GM21825 (cell line): ENCODE results near the gene NDE1.

Source experiments
- ATAC-seq: cut with Tn5 transposase; IDR thresholded peaks from one replicate; pipeline ENCODE4 v1.9.1; 2021; ENCODE audit warnings: mild to moderate bottlenecking, moderate library complexity; ENCODE audit not compliant: unreplicated experiment

Gene NDE1

GRCh38 chr16:15729152-15729551 lies 79.1 kb downstream of the NDE1 start:
- no peak for ATAC-seq

GRCh38 chr16:15732416-15732815 lies 82.4 kb downstream of the NDE1 start:
- no peak for ATAC-seq

- ATAC-seq, result no peak
These were observed 85.6 kb downstream of the NDE1 start for GRCh38 chr16:15735610-15736009.

- no peak for ATAC-seq
These were observed 86.5 kb downstream of the NDE1 start for GRCh38 chr16:15736529-15736928.

GRCh38 chr16:15737140-15737644 lies 87.1 kb downstream of the NDE1 start:
- ATAC-seq, result no peak

GRCh38 chr16:15739464-15739863 lies 89.4 kb downstream of the NDE1 start:
- no peak for ATAC-seq

GRCh38 chr16:15739950-15740349 lies 89.9 kb downstream of the NDE1 start:
- no peak for ATAC-seq

- ATAC-seq, result no peak
These were observed 91.3 kb downstream of the NDE1 start for GRCh38 chr16:15741207-15741871.

GRCh38 chr16:15742716-15743115 lies 92.7 kb downstream of the NDE1 start:
- no peak for ATAC-seq

- no peak for ATAC-seq
These were observed 93.6 kb downstream of the NDE1 start for GRCh38 chr16:15743657-15744056.

GRCh38 chr16:15746332-15746731 lies 96.3 kb downstream of the NDE1 start:
- ATAC-seq, result no peak

GRCh38 chr16:15747937-15748336 lies 97.9 kb downstream of the NDE1 start:
- no peak for ATAC-seq

GRCh38 chr16:15748654-15749053 lies 98.6 kb downstream of the NDE1 start:
- no peak for ATAC-seq

GRCh38 chr16:15749371-15749770 lies 99.3 kb downstream of the NDE1 start:
- no peak for ATAC-seq

GRCh38 chr16:15749985-15750384 lies 99.9 kb downstream of the NDE1 start:
- no peak for ATAC-seq

GRCh38 chr16:15751940-15752339 lies 101.9 kb downstream of the NDE1 start:
- no peak for ATAC-seq

- no peak for ATAC-seq
These were observed 102.9 kb downstream of the NDE1 start for GRCh38 chr16:15752717-15753488.

GRCh38 chr16:15754821-15755534 lies 104.9 kb downstream of the NDE1 start:
- ATAC-seq, result no peak

GRCh38 chr16:15757077-15757386 lies 107.0 kb downstream of the NDE1 start:
- no peak for ATAC-seq

GRCh38 chr16:15757630-15758251 lies 107.7 kb downstream of the NDE1 start:
- ATAC-seq, result no peak

GRCh38 chr16:15759070-15759469 lies 109.0 kb downstream of the NDE1 start:
- no peak for ATAC-seq
